ENCODE results near the gene SAMD1.
A peak's percentile ranks its signal among the peaks of the same experiment; 100 is the strongest.

Gene SAMD1

GRCh38 chr19:14073261-14073924 is 17.2 kb downstream of the SAMD1 start:
- DNase-seq, result peak; percentile 81
- peak overlapping the region; percentile 63 for H3K4me3 ChIP-seq (ENCODE audit: low read depth, low read length)
- no peaks in the 10 kb centered on the region; the same call in none of the 2 replicates for H3K4me1 ChIP-seq
- TF ChIP-seq CTCF (IDR thresholded peaks at IDR 0.05; ENCODE audit: low read depth, low read length), result peak; percentile 15; the same call in 1 of the 2 replicates
- no peaks in the 10 kb centered on the region for H3K36me3 ChIP-seq
- no peaks in the 10 kb centered on the region for H3K9me3 ChIP-seq
- H3K27me3 ChIP-seq, result peaks cover 21% of the 10 kb centered on the region

- H3K9me3 ChIP-seq, result no peaks in the 10 kb centered on the region
- peak; percentile 47 for DNase-seq
Measured at GRCh38 chr19:14072535-14073260, 17.9 kb downstream of the SAMD1 start, which contains the start of gene MISP3. Gene MISP3, plus strand, starts transcription at chr19:14072786. Its CDS starts 524 bp downstream, at chr19:14073310.

GRCh38 chr19:14070268-14071050 is 20.1 kb downstream of the SAMD1 start:
- H3K4me1 ChIP-seq, result no peaks in the 10 kb centered on the region; the same call in none of the 2 replicates
- DNase-seq, result no peak
- peaks cover 21% of the 10 kb centered on the region for H3K27me3 ChIP-seq
- H3K4me3 ChIP-seq (ENCODE audit: low read depth, low read length), result no peak overlapping the region
- H3K9me3 ChIP-seq, result no peaks in the 10 kb centered on the region
- no peaks in the 10 kb centered on the region for H3K36me3 ChIP-seq
- no peak for TF ChIP-seq CTCF (IDR thresholded peaks at IDR 0.05; ENCODE audit: low read depth, low read length)

More at GRCh38 chr19:14072535-14073260, 17.9 kb downstream of the SAMD1 start, which contains the start of gene MISP3:
- H3K4me3 ChIP-seq (ENCODE audit: low read depth, low read length), result peak within 1 kb of the TSS; percentile 63
- TF ChIP-seq CTCF (IDR thresholded peaks at IDR 0.05; ENCODE audit: low read depth, low read length), result no peak
- no peaks in the 10 kb centered on the region; the same call in none of the 2 replicates for H3K4me1 ChIP-seq
- peaks cover 21% of the 10 kb centered on the region for H3K27me3 ChIP-seq
- H3K36me3 ChIP-seq, result no peaks in the 10 kb centered on the region

GRCh38 chr19:14066134-14066533 is 24.4 kb downstream of the SAMD1 start:
- H3K27me3 ChIP-seq, result no peaks in the 10 kb centered on the region

GRCh38 chr19:14063105-14063504 is 27.4 kb downstream of the SAMD1 start:
- Histone ChIP-seq H3K9me3 (no peaks in the 10 kb centered on the region), H3K4me1 (no peaks in the 10 kb centered on the region), H3K36me3 (no peaks in the 10 kb centered on the region), H3K4me3 (ENCODE audit: low read depth, low read length) (no peak overlapping the region), H3K27me3 (no peaks in the 10 kb centered on the region)
- TF ChIP-seq CTCF (IDR thresholded peaks at IDR 0.05; ENCODE audit: low read depth, low read length), result no peak
- no peak for DNase-seq

More at GRCh38 chr19:14066134-14066533, 24.4 kb downstream of the SAMD1 start:
- Histone ChIP-seq H3K9me3 (no peaks in the 10 kb centered on the region), H3K36me3 (no peaks in the 10 kb centered on the region), H3K4me1 (no peaks in the 10 kb centered on the region), H3K4me3 (ENCODE audit: low read depth, low read length) (no peak overlapping the region)
- DNase-seq, result no peak
- TF ChIP-seq CTCF (IDR thresholded peaks at IDR 0.05; ENCODE audit: low read depth, low read length), result no peak

All from BE2C (cell line).